GM18868 (cell line): ENCODE measurements around the gene UCK2.
A peak's percentile ranks its signal among the peaks of the same experiment; 100 is the strongest.

ENCODE experiments used
- ATAC-seq: cut with Tn5 transposase; IDR thresholded peaks from one replicate; pipeline ENCODE4 v1.9.1; 2021; ENCODE audit warnings: mild to moderate bottlenecking, moderate library complexity; ENCODE audit not compliant: unreplicated experiment

UCK2 gene

GRCh38 chr1:165833358-165833757 lies 5.9 kb downstream of the UCK2 start:
- ATAC-seq, result no peak

- ATAC-seq, result no peak
Measured at GRCh38 chr1:165834229-165834628, 6.8 kb downstream of the UCK2 start.

- ATAC-seq, result no peak
Measured at GRCh38 chr1:165834881-165835280, 7.5 kb downstream of the UCK2 start.

- ATAC-seq, result no peak
Measured at GRCh38 chr1:165836664-165837482, 9.5 kb downstream of the UCK2 start.

GRCh38 chr1:165837838-165838364 lies 10.5 kb downstream of the UCK2 start:
- no peak for ATAC-seq

- no peak for ATAC-seq
Measured at GRCh38 chr1:165840423-165840822, 13.0 kb downstream of the UCK2 start.

GRCh38 chr1:165841582-165842017 lies 14.2 kb downstream of the UCK2 start:
- peak; percentile 58 for ATAC-seq

GRCh38 chr1:165842023-165842670 lies 14.7 kb downstream of the UCK2 start:
- peak; percentile 25 for ATAC-seq

- peak; percentile 59 for ATAC-seq
Measured at GRCh38 chr1:165842671-165843129, 15.3 kb downstream of the UCK2 start.

- no peak for ATAC-seq
Measured at GRCh38 chr1:165843304-165843703, 15.9 kb downstream of the UCK2 start.

GRCh38 chr1:165844114-165844798 lies 16.8 kb downstream of the UCK2 start:
- ATAC-seq, result no peak

GRCh38 chr1:165844933-165845332 lies 17.5 kb downstream of the UCK2 start:
- ATAC-seq, result no peak

- no peak for ATAC-seq
Measured at GRCh38 chr1:165845569-165845968, 18.2 kb downstream of the UCK2 start.

GRCh38 chr1:165845992-165846748 lies 18.8 kb downstream of the UCK2 start:
- no peak for ATAC-seq

- no peak for ATAC-seq
Measured at GRCh38 chr1:165847486-165847885, 20.1 kb downstream of the UCK2 start.

- no peak for ATAC-seq
Measured at GRCh38 chr1:165849353-165850133, 22.1 kb downstream of the UCK2 start.

GRCh38 chr1:165851034-165851658 lies 23.7 kb downstream of the UCK2 start:
- ATAC-seq, result peak; percentile 86

- no peak for ATAC-seq
Measured at GRCh38 chr1:165852871-165853270, 25.5 kb downstream of the UCK2 start.

- ATAC-seq, result no peak
Measured at GRCh38 chr1:165853528-165854075, 26.2 kb downstream of the UCK2 start.
